Retina (tissue), 1 donor: ENCODE data around the gene RAD54L.
"Not testable (repeated sequence)": the region's sequence is repeated elsewhere in the genome, so short reads cannot be mapped to it uniquely, and the experiment has no call there.

Experiments used
- DNase-seq: peaks from one replicate; pipeline ENCODE4 v3.0.0-alpha.2; 2016

Gene RAD54L

GRCh38 chr1:46288485-46289133 lies 41.0 kb downstream of the RAD54L start:
- DNase-seq: no peak

DNA sequence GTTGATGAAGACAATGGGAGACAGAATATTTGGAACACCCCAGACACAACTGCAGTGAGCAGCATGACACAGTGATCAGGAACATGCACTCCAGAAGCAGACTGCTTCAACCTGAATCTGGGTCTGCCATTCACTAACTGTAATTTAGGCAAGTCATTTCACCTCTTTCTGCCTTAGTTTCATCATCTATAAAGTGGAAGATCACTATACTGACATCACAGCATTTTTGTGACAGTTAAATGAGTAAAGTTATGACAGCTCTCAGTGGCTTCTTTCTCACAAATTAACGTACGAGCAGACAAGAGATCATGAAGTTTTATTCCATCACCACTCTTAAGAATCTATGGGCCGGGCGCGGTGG lies 41.6 kb downstream of the RAD54L start:
- no peak for DNase-seq

DNA sequence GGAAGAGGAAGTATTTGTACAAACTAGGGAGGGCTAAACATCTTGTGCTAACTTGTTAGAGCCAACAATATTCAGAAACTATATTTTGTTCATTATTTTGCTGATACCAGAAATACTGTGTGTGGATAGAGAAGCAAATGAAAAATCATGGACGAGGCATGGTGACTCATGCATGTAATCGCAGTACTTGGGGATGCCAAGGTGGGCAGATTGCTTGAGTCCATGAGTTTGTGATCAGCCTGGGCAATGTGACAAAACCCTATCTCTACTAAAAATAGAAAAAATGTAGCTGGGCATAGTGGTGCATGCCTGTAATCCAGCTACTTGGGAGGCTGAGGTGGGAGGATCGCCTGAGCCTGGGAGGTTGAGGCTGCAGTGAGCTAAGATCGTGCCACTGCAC lies 42.4 kb downstream of the RAD54L start:
- no peak for DNase-seq

GRCh38 chr1:46295306-46295705 lies 47.7 kb downstream of the RAD54L start:
- no peak for DNase-seq

GRCh38 chr1:46298387-46298786 lies 50.8 kb downstream of the RAD54L start:
- DNase-seq: no peak

DNA sequence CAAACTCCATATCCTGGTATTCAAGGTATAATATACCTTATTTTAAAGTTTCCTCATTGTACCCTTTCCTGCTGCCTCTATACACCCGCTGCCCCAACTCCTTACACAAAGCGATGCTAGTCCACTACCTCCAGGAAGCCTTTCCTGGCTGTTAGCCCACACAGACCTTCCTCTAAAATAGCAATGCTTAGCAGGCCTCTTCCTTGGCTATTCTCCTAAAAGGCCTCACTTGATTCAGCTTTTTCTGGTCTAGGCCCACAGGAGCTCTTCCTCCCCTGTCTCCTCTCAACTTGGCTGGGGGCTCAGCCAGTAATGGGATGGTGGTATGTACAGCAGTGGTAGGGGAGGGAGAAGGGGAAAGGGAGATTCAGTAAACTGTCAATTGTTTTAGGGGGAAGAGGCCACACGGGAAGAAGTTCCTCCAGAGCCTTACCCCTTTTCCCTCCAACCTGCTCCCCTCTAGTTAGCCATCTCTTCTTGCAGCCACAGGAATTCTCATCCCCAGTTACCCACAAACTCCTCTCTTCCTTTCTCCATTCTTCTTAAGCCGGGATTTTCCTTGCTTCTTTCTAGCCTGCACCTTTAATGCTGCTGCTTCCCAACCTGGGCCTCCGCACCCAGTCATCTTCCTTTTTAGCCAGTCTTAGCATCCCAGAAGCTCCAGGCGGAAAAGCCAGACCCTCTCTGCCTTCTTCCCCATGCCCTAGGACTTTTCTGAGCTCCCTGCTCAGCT lies 53.3 kb downstream of the RAD54L start:
- DNase-seq: no peak

DNA sequence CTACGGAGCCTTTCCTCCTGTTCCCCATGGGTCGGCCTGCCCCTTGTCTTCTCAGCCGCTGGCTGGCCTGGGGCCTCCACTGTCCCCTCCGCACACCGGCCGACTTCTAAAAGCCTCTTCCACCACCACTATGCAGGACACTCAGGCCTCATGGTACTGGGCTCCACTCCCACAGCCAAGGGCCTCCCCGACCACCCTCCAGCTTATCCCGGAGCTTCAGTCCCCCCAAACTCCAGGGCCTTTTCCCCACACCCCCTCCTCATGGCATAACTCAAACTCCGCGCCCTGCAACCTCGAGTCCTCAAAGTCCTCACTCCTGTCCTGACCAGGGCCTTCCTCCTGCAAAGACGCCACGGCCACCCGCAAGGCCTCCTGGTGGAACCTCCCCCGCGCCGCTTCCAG lies 53.8 kb downstream of the RAD54L start:
- DNase-seq: no peak

DNA sequence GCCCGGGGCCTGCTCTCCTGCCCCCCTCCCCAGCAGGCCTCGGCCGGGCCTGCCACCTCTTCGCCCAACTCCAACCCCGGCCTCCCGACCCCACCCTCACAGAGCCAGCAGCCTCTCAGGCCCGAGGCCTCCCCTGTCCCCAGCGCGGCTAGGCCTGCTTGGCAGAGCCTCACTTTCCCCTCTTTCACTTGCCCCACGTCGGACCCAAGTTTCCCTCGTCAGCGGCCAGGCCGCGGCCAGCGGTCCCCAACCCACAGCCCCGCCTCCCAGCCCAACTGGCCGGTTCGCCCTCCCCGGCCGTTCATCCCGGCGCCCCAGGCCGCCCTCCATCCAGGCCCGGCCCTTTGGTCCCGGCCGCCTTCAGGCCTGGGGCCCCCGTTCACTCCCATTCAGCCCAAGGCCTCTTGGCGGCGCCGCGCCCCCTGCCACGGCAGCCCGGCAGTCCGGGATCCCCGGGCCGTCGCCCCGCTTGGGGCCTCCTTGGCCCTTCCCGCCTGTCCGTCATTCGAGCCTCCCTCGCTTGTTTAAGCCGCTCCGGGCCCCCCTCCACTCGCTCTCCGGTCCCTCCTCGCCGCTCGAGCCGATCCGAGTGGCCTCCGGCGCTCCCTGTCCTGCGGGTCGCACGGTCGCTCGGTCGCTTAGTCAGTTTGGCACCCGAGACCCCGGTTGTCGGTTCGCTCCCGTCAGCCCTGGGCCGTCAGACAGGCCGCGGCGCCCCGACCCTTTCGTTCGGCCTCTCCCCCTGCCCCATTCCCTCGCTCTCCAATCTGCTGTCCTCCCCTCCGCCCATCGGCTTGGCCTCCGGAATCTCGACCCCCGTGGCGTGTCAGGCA lies 54.5 kb downstream of the RAD54L start:
- peak; percentile 87 for DNase-seq

GRCh38 chr1:46302641-46303037 lies 55.1 kb downstream of the RAD54L start:
- DNase-seq: peak; percentile 86

- peak; percentile 99 for DNase-seq
Measured at GRCh38 chr1:46303038-46303871, 55.7 kb downstream of the RAD54L start, which contains the start of the genes LRRC41 and UQCRH. LRRC41 (minus strand) TSS chr1:46303616; CDS start chr1:46303322, 294 bp downstream. UQCRH (plus strand) TSS chr1:46303698; CDS start chr1:46303767, 69 bp downstream.

- DNase-seq: no peak
Measured at GRCh38 chr1:46303872-46304326, 56.3 kb downstream of the RAD54L start.

DNA sequence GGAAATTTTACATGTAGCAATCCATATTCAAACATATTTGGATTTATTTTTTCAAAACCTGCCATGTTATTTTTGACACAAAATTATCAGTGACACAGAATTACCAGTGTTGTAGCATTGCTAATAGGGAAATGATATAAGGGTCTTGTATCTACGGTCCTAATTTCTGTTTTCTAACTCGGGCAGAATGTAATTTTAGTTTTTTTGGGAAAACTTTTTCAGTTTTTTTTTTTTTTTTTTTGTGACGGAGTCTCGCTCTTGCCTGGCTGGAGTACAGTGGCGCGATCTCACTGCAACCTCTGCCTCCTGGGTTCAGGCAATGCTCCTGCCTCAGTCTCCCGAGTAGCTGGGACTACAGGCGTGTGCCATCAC lies 58.6 kb downstream of the RAD54L start:
- DNase-seq: no peak

DNA sequence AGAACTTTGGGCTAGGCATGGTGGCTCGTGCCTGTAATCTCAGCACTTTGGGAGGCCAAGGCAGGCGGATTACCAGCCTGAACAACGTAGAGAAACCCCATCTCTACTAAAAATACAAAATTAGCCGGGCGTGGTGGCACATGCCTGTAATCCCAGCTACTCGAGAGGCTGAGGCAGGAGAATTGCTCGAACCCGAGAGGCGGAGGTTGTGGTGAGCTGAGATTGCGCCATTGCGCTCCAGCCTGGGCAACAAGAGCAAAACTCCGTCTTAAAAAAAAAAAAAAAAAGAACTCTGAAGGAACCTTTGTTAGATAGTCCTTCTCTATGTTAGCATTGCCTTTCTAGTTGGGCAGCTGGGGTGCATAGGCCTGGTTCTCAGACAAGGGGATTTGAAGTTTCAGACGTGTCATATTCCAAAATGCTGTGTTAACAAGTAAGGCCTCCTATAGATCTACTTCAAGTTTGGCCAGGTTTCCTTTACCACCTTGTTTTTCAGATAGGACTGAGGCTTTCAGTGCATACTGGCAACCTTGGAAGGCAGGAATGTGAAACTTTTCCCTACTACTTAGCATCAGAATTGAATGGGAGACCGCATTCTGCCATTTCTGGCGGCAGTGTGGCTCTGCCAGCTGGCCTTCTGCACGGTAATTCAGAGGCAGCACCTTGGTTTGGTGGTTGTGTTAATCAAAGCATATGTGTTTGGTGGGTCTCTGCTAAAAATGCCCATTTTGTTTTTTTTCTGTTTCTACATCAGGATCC lies 62.0 kb downstream of the RAD54L start:
- no peak for DNase-seq

DNA sequence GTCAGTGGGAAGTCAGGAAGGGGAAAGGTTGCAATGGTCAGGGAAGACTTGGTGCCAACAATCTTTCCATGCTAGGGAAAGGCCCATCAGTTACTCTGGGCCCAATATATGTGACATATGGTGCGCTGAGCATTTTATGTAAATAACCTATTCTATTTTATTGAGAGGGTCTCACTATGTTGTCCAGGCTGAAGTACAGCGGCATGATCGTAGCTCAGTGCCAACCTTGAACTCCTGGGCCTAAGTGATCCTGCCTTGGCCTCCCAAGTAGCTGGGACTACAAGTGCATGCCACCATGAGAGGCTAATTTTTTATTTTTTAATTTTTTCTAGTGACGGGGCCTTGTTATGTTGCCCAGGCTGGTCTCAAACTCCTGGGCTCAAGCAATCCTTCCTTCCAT lies 62.8 kb downstream of the RAD54L start:
- no peak for DNase-seq

DNA sequence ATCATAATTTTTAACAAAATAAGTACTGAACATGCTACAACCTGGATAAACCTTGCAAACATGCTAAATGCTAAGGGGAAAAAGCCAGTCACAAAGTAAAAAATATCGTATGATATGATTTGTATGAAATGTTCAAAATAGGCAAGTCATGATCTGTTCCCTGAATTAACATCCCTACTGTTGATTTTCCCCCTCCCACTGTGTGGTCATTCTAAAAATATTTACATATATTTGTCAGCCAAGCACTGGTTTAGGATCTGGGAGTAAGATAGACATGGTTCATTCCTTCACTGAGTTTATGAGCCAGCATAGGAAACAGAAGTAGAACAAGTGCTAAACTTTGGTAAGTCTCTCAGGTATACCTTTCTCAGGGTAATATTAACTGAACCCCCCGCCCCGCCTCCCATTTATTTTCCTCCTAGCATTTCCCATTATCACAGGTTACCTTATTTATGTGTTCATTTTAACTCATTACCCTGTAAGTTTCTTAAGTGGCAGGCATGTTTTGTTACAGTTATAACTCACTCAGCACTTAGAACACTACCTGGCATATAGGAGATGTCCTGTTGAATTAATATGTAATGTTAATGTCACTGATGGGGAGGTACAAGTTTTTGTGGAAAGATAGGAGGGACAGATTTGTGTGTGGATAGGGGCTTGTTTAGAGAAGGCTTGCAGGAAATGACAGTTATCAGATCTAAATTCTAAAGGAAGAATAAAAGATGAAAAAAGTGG lies 68.3 kb downstream of the RAD54L start:
- DNase-seq: no peak

DNA sequence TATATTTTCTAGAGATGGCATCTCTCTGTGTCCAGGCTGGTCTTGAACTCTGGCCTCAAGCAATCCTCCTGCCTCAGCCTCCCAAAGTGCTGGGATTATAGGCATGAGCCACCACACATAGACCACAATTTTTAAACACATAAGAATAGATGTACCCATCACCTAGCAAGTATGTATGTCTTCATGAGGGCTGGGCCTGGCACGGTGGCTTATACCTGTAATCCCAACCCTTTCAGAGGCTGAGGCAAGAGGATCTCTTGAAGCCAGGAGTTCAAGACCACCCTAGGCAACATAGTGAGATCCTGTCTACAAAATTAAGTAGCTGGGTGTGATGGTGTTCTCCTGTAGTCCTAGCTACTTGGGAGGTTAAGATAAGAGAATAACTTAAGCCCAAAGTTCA lies 69.8 kb downstream of the RAD54L start:
- DNase-seq: no peak

DNA sequence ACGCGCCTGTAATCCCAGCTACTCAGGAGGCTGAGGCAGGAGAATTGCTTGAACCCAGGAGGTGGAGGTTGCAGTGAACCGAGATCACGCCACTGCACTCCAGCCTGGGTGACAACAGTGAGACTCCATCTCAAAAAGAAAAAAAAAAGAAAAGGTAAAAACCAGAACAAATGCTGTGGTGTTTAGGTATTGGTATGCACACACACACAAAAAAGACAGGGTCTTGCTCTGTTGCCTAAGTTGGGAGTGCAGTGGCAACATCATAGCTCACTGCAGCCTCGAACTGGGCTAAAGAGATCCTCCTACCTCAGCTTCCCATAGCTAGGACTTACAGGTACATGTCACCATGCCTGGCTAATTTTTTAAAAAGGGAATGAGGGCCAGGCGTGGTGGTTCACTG lies 71.7 kb downstream of the RAD54L start:
- not testable (repeated sequence) for DNase-seq

DNA sequence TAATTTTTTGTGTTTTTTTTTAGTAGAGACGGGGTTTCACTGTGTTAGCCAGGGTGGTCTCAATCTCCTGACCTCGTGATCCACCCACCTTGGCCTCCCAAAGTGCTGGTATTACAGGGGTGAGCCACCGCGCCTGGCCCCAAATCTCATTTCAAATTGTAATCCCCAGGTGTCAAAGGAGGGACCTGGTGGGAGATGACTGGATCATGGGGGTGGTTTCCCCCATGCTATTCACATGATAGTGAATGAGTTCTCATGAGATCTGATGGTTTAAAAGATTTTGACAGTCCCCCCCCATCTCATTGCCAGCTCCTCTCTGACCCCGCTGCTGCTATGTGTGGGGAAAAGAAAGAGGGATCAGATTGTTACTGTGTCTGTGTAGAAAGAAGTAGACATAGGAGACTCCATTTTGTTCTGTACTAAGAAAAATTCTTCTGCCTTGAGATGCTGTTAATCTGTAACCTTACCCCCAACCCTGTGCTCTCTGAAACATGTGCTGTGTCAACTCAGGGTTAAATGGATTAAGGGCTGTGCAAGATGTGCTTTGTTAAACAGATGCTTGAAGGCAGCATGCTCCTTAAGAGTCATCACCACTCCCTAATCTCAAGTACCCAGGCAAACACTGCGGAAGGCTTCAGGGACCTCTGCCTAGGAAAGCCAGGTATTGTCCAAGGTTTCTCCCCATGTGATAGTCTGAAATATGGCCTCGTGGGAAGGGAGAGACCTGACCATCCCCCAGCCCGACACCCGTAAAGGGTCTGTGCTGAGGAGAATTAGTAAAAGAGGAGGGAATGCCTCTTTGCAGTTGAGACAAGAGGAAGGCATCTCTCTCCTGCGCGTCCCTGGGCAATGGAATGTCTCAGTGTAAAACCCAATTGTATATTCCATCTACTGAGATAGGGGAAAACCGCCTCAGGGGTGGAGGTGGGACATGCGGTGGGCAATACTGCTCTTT lies 72.7 kb downstream of the RAD54L start:
- DNase-seq: not testable (repeated sequence)

DNA sequence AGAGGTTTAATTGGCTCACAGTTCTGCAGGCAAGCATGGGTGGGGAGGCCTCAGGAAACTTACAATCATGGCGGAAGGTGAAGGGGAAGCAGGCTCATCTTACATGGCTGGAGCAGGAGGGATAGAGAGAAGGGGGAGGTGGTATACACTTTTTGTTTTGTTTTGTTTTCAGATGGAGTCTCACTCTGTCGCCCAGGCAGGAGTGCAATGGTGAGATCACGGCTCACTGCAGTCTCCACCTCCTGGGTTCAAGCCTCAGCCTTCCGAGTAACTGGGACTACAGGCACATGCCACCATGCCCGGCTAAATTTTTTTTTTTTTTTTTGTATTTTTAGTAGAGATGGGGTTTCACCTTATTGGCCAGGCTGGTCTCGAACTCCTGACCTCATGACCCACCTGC lies 74.6 kb downstream of the RAD54L start:
- DNase-seq: not testable (repeated sequence)
